Measurements from ENCODE around the gene CIAO2B.

DNA sequence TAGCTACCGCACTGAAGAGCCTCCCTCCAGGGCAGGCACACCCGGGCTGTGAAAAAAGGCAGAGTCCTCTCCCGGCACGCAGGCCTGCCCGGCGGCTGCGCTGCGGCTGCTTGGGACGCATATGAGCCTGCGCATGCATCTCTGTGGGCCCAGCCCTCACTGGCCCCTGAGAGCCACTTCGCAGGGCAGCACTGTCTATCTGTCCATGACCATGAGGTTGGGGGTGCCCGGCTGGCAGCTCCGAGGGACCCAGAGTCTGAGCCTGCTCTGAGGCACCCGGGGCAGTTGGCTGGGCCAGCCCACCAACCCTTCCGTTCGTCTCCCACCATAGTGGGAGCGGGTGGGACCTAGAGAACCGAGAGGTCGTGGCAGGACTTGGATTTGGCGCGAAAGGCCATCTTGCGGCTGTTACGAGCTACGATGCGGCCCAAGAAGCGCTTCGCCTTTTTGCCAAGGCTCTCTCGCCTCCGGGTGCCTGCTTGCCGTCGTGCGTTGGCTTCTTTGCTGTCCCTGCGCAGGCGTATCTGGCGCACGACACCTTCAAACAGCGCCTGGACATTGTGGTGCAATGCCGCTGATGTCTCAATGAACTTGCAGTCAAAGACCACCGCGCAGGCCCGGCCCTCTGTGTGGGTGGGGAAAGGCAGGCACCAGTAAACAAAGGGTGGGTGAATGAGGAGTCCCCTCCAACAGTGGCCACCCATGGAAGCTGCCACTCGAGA lies 12.3 kb downstream of the CIAO2B start:
- TF ChIP-seq RARB (CRISPR knock-in tag; IDR thresholded peaks at IDR 0.05): no peak
- TF ChIP-seq, protein P1, sequence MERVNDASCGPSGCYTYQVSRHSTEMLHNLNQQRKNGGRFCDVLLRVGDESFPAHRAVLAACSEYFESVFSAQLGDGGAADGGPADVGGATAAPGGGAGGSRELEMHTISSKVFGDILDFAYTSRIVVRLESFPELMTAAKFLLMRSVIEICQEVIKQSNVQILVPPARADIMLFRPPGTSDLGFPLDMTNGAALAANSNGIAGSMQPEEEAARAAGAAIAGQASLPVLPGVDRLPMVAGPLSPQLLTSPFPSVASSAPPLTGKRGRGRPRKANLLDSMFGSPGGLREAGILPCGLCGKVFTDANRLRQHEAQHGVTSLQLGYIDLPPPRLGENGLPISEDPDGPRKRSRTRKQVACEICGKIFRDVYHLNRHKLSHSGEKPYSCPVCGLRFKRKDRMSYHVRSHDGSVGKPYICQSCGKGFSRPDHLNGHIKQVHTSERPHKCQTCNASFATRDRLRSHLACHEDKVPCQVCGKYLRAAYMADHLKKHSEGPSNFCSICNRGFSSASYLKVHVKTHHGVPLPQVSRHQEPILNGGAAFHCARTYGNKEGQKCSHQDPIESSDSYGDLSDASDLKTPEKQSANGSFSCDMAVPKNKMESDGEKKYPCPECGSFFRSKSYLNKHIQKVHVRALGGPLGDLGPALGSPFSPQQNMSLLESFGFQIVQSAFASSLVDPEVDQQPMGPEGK (CRISPR knock-in tag; IDR thresholded peaks at IDR 0.05; ENCODE audit: borderline replicate concordance): no peak
- TF ChIP-seq SNAI2 (CRISPR knock-in tag; IDR thresholded peaks at IDR 0.05): no peak
- TF ChIP-seq, protein P2, sequence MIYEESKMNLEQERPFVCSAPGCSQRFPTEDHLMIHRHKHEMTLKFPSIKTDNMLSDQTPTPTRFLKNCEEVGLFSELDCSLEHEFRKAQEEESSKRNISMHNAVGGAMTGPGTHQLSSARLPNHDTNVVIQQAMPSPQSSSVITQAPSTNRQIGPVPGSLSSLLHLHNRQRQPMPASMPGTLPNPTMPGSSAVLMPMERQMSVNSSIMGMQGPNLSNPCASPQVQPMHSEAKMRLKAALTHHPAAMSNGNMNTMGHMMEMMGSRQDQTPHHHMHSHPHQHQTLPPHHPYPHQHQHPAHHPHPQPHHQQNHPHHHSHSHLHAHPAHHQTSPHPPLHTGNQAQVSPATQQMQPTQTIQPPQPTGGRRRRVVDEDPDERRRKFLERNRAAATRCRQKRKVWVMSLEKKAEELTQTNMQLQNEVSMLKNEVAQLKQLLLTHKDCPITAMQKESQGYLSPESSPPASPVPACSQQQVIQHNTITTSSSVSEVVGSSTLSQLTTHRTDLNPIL (CRISPR knock-in tag; IDR thresholded peaks at IDR 0.05; ENCODE audit: low read depth): no peak
- TF ChIP-seq ZNF8 (CRISPR knock-in tag; IDR thresholded peaks at IDR 0.05): no peak
- no peak for TF ChIP-seq ZC3H10 (CRISPR knock-in tag; IDR thresholded peaks at IDR 0.05)
- no peak for TF ChIP-seq TCF4 (CRISPR knock-in tag; IDR thresholded peaks at IDR 0.05; ENCODE audit: borderline replicate concordance)
- TF ChIP-seq BACH2 (CRISPR knock-in tag; IDR thresholded peaks at IDR 0.05; ENCODE audit: borderline replicate concordance): no peak
- TF ChIP-seq PPARA (CRISPR knock-in tag; IDR thresholded peaks at IDR 0.05; ENCODE audit: borderline replicate concordance): no peak
- TF ChIP-seq ZNF565 (CRISPR knock-in tag; conservative IDR thresholded peaks at IDR 0.05; ENCODE audit: low read depth): no peak
- no peak for TF ChIP-seq GLIS3 (CRISPR knock-in tag; IDR thresholded peaks at IDR 0.05)
